Measurements from ENCODE around the gene BIRC3. TPM values are rescaled to one million over a fixed set of nuclear protein-coding genes. Genes with fewer than 3 reads are reported as not detected.

Gene BIRC3
- total and polyA plus RNA-seq, 2 of the 4 experiments (the other 2 are of a cell fraction) = 2.2 to 5.0 TPM

GRCh38 chr11:102387043-102387781 lies 69.9 kb downstream of the BIRC3 start:
- TF ChIP-seq NFE2L2 (IDR thresholded peaks at IDR 0.05; ENCODE audit: low read depth, low read length) (no peak), CHD1 (IDR thresholded peaks at IDR 0.05; ENCODE audit: low read depth, low read length) (no peak), MAZ (IDR thresholded peaks at IDR 0.05; ENCODE audit: borderline replicate concordance, low read depth, low read length) (no peak), CTCF (conservative IDR thresholded peaks at IDR 0.05; ENCODE audit: low read depth, low read length) (no peak), BHLHE40 (IDR thresholded peaks at IDR 0.05; ENCODE audit: low read depth, low read length) (no peak), CEBPB (IDR thresholded peaks at IDR 0.05; ENCODE audit: low read depth, low read length) (no peak), POLR2A (IDR thresholded peaks at IDR 0.05; ENCODE audit: low read depth, low read length) (no peak), RCOR1 (IDR thresholded peaks at IDR 0.05; ENCODE audit: insufficient replicate concordance, low read length) (no peak), FOS (IDR thresholded peaks at IDR 0.05; ENCODE audit: low read depth, low read length) (no peak)
- TF ChIP-seq, protein P1, sequence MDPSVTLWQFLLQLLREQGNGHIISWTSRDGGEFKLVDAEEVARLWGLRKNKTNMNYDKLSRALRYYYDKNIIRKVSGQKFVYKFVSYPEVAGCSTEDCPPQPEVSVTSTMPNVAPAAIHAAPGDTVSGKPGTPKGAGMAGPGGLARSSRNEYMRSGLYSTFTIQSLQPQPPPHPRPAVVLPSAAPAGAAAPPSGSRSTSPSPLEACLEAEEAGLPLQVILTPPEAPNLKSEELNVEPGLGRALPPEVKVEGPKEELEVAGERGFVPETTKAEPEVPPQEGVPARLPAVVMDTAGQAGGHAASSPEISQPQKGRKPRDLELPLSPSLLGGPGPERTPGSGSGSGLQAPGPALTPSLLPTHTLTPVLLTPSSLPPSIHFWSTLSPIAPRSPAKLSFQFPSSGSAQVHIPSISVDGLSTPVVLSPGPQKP (IDR thresholded peaks at IDR 0.05; ENCODE audit: borderline replicate concordance, low read depth, low read length) = no peak
- TF ChIP-seq, protein P2, sequence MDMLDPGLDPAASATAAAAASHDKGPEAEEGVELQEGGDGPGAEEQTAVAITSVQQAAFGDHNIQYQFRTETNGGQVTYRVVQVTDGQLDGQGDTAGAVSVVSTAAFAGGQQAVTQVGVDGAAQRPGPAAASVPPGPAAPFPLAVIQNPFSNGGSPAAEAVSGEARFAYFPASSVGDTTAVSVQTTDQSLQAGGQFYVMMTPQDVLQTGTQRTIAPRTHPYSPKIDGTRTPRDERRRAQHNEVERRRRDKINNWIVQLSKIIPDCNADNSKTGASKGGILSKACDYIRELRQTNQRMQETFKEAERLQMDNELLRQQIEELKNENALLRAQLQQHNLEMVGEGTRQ (IDR thresholded peaks at IDR 0.05; ENCODE audit: low read depth, low read length) = no peak
- no peak for ATAC-seq (ENCODE audit: low read depth)
- Histone ChIP-seq H3K18ac (ENCODE audit: low read depth, low read length) (no peak overlapping the region), H2AK9ac (replicated peaks; ENCODE audit: low read depth, low read length, poor library complexity) (no peak overlapping the region), H2AFZ (replicated peaks; ENCODE audit: low read length, poor library complexity) (no peak overlapping the region), H3K4me3 (ENCODE audit: insufficient read depth, low read depth, low read length) (no peak overlapping the region), H3K9me1 (ENCODE audit: insufficient read depth, low read length) (peaks cover 8% of the 10 kb centered on the region; the same call in 1 of the 2 replicates), H3K14ac (replicated peaks; ENCODE audit: low read depth, low read length) (no peak overlapping the region), H3K4ac (ENCODE audit: low read depth, low read length) (no peak overlapping the region), H2BK5ac (ENCODE audit: low read depth, low read length, poor library complexity, severe bottlenecking) (no peak overlapping the region), H3K36me3 (ENCODE audit: control insufficient read depth, insufficient read depth, low read length) (peaks cover 25% of the 10 kb centered on the region), H2BK15ac (ENCODE audit: low read depth, low read length) (no peak overlapping the region), H4K91ac (ENCODE audit: insufficient read depth, low read depth, low read length) (no peak overlapping the region), H3K4me1 (ENCODE audit: control insufficient read depth, insufficient read depth, low read length) (no peaks in the 10 kb centered on the region), H3K4me2 (ENCODE audit: low read depth, low read length) (no peak overlapping the region), H4K5ac (ENCODE audit: low read depth, low read length) (no peak overlapping the region), H4K8ac (ENCODE audit: low read depth in 2 of 2, low read length in 2 of 2) (no peak overlapping the region), H2BK120ac (ENCODE audit: low read depth, low read length) (no peak overlapping the region), H2BK20ac (ENCODE audit: low read depth, low read length) (no peak overlapping the region), H3K56ac (ENCODE audit: extremely low read depth, insufficient read depth, low read length) (no peak overlapping the region), H3K79me1 (ENCODE audit: low read depth in 1 of 2, low read length in 2 of 2) (peaks cover 20 to 53% of the 10 kb centered on the region in 2 experiments), H3K9ac (ENCODE audit: low read depth, low read length) (no peak overlapping the region), H3K9me3 (ENCODE audit: control insufficient read depth, insufficient read depth, low read length) (no peaks in the 10 kb centered on the region), H2AK5ac (ENCODE audit: low read depth, low read length) (no peak overlapping the region), H3K23ac (ENCODE audit: low read depth, low read length) (no peak overlapping the region), H4K20me1 (ENCODE audit: insufficient read depth, low read length) (peaks cover 18% of the 10 kb centered on the region), H3K27ac (ENCODE audit: insufficient read depth, low read length) (no peak overlapping the region), H3K27me3 (ENCODE audit: control insufficient read depth, insufficient read depth, low read length) (no peaks in the 10 kb centered on the region)
- dilution Hi-C loops (cut with HindIII; ENCODE audit: low sequenced_read_pairs, unreplicated experiment) (no loop called here), in situ Hi-C loops (cut with MboI; ENCODE audit: low sequenced_read_pairs) (loop anchor here (25.0 kb wide), 1 partner anchor 100 kb away; no protein-coding TSS in a partner anchor), intact Hi-C loops (cut with micrococcal nuclease) (no loop called here)
- BruUV-seq (replicated peaks) = no TSS peak
- no peak for DNase-seq
- ChIA-PET POLR2A (ENCODE audit: unreplicated experiment) (no interaction called here), CTCF (interaction anchor here (0.6 kb wide), 1 partner anchor 37 kb away, joined by 4 read pairs; no protein-coding TSS in a partner anchor)
- no CpG with 5 or more reads among the region's 8 CpGs for WGBS, 2 experiments (ENCODE audit: extremely low coverage in 2 of 2, insufficient read length in 1 of 2)

Data from IMR-90 (cell line).